Activated CD8-positive, alpha-beta memory T cell treated with anti-CD3 and anti-CD28 coated beads for 1 hour (primary cell): ENCODE measurements around the gene GNA15.

ENCODE experiments used
- DNase-seq, 2 donors: peaks; one replicate each; pipeline ENCODE4 v3.0.0-alpha.2; 2020; ENCODE audit warnings: low read depth in 1 of 2; ENCODE audit errors: extremely low read depth in 1 of 2

The GNA15 gene

DNA sequence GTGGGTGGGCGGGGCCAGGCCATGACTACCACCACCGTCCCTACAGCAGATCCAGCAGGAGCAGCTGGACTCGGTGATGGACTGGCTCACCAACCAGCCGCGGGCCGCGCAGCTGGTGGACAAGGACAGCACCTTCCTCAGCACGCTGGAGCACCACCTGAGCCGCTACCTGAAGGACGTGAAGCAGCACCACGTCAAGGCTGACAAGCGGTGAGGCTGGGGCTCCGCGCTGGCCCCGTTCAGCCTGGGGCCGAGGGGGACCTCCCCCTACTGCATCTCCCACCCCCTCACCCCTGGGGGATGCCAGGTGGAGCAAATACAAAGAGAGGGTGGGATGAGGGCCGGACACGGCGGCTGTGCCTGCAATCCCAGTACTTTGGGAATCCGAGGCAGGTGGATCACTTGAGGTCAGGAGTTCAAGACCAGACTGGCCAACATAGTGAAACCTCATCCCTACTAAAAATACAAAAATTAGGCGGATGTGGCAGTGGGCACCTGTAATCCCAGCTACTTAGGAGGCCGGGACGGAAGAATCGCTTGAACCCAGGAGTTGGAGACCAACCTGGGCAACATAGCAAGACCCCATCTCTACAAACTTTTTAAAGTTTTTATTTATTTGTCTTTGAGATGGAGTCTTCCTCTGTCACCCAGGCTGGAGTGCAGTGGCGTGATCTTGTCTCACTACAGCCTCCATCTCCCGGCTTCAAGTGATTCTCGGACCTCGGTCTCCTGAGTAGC is 70.6 kb downstream of the GNA15 start:
- no peak for DNase-seq

GRCh38 chr19:3207461-3208242 is 71.8 kb downstream of the GNA15 start:
- no peak for DNase-seq

DNA sequence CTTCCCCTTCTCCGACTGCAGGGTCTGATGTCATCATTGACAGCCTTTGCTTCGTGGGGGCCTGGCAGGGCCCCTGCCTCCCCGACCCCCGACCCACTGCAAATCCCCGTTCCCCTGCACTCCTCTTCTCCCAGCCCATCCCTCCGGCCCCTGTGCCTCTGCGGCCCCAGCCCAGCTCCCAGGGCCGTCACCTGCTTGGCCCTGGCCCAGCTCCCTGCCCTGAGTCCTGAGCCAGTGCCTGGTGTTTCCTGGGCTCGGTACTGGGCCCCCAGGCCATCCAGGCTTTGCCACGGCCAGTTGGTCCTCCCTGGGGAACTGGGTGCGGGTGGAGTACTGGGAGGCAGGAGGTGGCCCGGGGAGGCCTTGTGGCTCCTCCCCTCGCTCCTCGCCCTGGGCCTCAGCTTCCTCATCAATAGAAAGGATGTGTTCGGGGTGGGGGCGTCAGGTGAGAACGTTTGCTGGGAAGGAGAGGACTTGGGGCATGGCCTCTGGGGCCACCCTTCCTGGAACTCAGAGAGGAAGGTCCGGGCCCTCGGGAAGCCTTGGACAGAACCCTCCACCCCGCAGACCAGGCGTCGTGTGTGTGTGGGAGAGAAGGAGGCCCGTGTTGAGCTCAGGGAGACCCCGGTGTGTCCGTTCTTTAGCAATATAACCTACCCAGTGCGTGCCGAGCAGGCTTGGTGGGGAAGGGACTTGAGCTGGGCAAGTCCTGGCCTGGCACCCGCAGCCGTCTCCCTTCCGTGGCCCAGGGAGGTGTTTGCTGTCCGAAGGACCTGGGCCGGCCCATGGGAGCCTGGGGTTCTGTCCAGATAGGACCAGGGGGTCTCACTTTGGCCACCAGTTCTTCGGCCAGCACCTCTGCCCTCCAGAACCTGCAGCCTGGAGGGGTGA is 72.7 kb downstream of the GNA15 start:
- DNase-seq: no peak

DNA sequence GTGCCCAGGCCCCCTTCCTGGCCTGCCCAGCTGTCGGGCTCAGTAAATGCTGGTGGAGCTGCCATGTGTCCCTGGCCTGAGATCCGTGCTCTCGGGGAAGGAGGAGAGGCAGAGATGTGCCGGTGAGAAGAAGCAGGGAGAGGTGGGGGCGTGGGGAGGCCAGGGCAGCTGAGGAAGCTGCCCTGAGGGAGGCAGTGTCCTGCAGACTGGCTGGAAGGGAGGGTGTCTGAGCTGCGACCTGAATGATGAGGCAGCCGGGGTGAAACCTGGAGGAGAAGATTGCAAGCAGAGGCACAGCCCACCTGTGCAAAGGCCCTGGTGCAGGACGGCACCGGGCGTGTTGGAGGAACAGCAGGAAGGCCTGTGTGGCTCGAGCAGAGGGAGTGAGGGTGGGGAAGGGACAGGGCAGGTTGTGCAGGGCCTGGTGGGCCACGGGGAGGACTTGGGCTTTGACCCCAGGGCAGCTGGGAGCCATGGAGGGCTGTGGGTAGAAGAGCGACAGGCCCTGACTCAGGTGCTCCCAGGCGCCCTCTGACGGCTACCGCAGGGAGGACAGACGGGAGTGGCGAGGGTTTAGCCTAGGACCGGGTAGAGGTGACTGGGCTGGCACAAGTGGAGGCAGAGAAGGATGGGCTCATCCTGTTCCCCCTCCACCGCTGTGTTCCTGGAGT is 74.6 kb downstream of the GNA15 start:
- peak; percentile 9 to 56 for DNase-seq

- no peak for DNase-seq
Observed at GRCh38 chr19:3211191-3211590, 75.4 kb downstream of the GNA15 start.

GRCh38 chr19:3213159-3213558 is 77.3 kb downstream of the GNA15 start:
- no peak for DNase-seq
